Sigmoid colon (tissue), 4 donors: ENCODE results near the gene PRKCA.

Source experiments
- EP300 ChIP-seq, 4 donors: sonication (generic); formaldehyde crosslinking; IDR thresholded peaks; one replicate each; pipeline ENCODE4 v1.6.1; 2017; ENCODE audit warnings: antibody characterized with exemption in 4 of 4
- POLR2A ChIP-seq, 2 donors: fragments of 450-650 bp; IDR thresholded peaks; one replicate each; pipeline ENCODE4 v1.6.1; 2016; ENCODE audit warnings: antibody characterized with exemption in 2 of 2, mild to moderate bottlenecking in 2 of 2, moderate library complexity in 2 of 2
- POLR2AphosphoS5 ChIP-seq, 4 donors: sonication (generic); formaldehyde crosslinking; IDR thresholded peaks; one replicate each; pipeline ENCODE4 v1.6.1; 2017; ENCODE audit warnings: antibody characterized with exemption in 4 of 4
- TF ChIP-seq, protein P1 (sequence below), 4 experiments: fragments of 450-650 bp in 3 of 4; fragments of 200-600 bp in 1 of 4; IDR thresholded peaks; one replicate each; pipeline ENCODE4 v1.5.1; 2016 to 2019; ENCODE audit warnings: antibody characterized with exemption in 4 of 4, mild to moderate bottlenecking in 3 of 4, moderate library complexity in 2 of 4

DNA sequence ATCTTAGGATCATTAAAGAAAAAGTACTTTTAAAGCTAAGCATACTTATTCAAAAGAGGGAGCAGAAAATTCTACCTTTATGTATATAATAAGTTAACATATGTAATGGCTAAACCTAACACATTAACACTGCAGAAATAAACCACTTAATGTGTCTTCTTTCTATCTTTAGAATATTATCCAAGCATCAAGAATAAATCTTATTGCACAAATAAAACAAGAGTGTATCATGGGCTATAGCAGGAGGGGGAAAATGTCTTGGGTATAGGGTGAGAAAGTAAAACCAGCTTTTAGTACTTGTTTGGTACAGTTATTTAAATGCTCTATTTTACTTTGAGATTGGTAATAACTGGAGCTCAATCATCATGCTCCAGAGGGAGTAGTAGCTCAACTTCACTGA lies 10.9 kb downstream of the PRKCA start:
- TF ChIP-seq, protein P1, sequence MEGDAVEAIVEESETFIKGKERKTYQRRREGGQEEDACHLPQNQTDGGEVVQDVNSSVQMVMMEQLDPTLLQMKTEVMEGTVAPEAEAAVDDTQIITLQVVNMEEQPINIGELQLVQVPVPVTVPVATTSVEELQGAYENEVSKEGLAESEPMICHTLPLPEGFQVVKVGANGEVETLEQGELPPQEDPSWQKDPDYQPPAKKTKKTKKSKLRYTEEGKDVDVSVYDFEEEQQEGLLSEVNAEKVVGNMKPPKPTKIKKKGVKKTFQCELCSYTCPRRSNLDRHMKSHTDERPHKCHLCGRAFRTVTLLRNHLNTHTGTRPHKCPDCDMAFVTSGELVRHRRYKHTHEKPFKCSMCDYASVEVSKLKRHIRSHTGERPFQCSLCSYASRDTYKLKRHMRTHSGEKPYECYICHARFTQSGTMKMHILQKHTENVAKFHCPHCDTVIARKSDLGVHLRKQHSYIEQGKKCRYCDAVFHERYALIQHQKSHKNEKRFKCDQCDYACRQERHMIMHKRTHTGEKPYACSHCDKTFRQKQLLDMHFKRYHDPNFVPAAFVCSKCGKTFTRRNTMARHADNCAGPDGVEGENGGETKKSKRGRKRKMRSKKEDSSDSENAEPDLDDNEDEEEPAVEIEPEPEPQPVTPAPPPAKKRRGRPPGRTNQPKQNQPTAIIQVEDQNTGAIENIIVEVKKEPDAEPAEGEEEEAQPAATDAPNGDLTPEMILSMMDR (IDR thresholded peaks at IDR 0.05) = no peak
- no peak for TF ChIP-seq EP300 (IDR thresholded peaks at IDR 0.05)
- TF ChIP-seq POLR2A (IDR thresholded peaks at IDR 0.05) = no peak
- no peak for TF ChIP-seq POLR2AphosphoS5 (IDR thresholded peaks at IDR 0.05)
